Liver (tissue), 3 donors: ENCODE measurements around the gene LCA5.

ENCODE experiments used
- CTCF ChIP-seq: fragments of 150-350 bp; IDR thresholded peaks from 2 replicates; pipeline ENCODE4 v1.5.1; 2017; ENCODE audit warnings: improper control_type of control experiment, low read depth, low read length; ENCODE audit not compliant: missing input control
- EGR1 ChIP-seq, 2 donors: IDR thresholded peaks; 2 replicates each; pipeline ENCODE4 v1.6.1; 2016 to 2018; ENCODE audit warnings: antibody characterized with exemption in 2 of 2, low read depth in 2 of 2
- FOXA1 ChIP-seq: IDR thresholded peaks from 2 replicates; pipeline ENCODE4 v1.6.1; 2016; ENCODE audit warnings: antibody characterized with exemption
- FOXA2 ChIP-seq: IDR thresholded peaks from 2 replicates; pipeline ENCODE4 v1.6.1; 2016; ENCODE audit warnings: antibody characterized with exemption
- GABPA ChIP-seq, 2 donors: IDR thresholded peaks in 1 of 2; conservative IDR thresholded peaks in 1 of 2; 2 replicates each; pipeline ENCODE4 v1.6.1; 2016; ENCODE audit warnings: antibody characterized with exemption in 2 of 2, mild to moderate bottlenecking in 1 of 2, moderate library complexity in 1 of 2
- JUND ChIP-seq, 2 donors: IDR thresholded peaks; 2 replicates each; pipeline ENCODE4 v1.6.1; 2016; ENCODE audit warnings: antibody characterized with exemption in 2 of 2
- MAX ChIP-seq: IDR thresholded peaks from 2 replicates; pipeline ENCODE4 v1.6.1; 2016; ENCODE audit warnings: antibody characterized with exemption
- RAD21 ChIP-seq, 2 donors: IDR thresholded peaks; 2 replicates each; pipeline ENCODE4 v1.6.1; 2016; ENCODE audit warnings: antibody characterized with exemption in 2 of 2, mild to moderate bottlenecking in 2 of 2
- REST ChIP-seq: IDR thresholded peaks from 2 replicates; pipeline ENCODE4 v1.6.1; 2016; ENCODE audit warnings: antibody characterized with exemption, mild to moderate bottlenecking
- SP1 ChIP-seq: IDR thresholded peaks from 2 replicates; pipeline ENCODE4 v1.6.1; 2018; ENCODE audit warnings: antibody characterized with exemption, mild to moderate bottlenecking
- TAF1 ChIP-seq: conservative IDR thresholded peaks from 2 replicates; pipeline ENCODE4 v1.6.1; 2016; ENCODE audit warnings: antibody characterized with exemption, mild to moderate bottlenecking
- YY1 ChIP-seq: IDR thresholded peaks from 2 replicates; pipeline ENCODE4 v1.6.1; 2016; ENCODE audit warnings: antibody characterized with exemption, mild to moderate bottlenecking
- TF ChIP-seq, protein P1 (sequence below): IDR thresholded peaks from 2 replicates; pipeline ENCODE4 v1.6.1; 2016; ENCODE audit warnings: antibody characterized with exemption
- TF ChIP-seq, protein P2 (sequence below): IDR thresholded peaks from 2 replicates; pipeline ENCODE4 v1.6.1; 2016; ENCODE audit warnings: antibody characterized with exemption
- donor health status: healthy.
- donor health status: healthy.

DNA sequence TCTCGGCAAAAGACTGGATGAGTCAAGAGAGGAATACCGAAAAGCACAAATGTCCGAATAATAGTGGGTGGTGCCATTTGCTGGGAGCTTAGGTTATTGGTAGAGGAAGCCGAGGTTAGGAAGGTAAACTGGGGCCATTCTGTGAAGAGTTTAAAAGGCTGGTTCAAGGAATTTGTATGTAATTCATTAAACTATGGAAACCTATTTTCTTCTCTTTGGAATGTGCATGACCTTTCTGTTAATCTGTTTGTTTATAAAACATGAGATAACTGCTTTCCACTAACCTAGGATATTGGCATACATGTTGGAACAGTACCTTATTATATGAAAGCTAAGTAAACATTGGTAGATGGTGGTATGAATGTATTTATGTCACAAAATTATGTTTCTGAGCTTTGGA lies 71.8 kb downstream of the LCA5 start:
- TF ChIP-seq CTCF = no peak
- no peak for TF ChIP-seq GABPA (IDR thresholded peaks at IDR 0.05 in 1 of 2, conservative IDR thresholded peaks at IDR 0.05 in 1 of 2)
- TF ChIP-seq YY1 = no peak
- TF ChIP-seq EGR1 (IDR thresholded peaks at IDR 0.05; ENCODE audit: low read depth in 2 of 2) = no peak
- TF ChIP-seq, protein P1, sequence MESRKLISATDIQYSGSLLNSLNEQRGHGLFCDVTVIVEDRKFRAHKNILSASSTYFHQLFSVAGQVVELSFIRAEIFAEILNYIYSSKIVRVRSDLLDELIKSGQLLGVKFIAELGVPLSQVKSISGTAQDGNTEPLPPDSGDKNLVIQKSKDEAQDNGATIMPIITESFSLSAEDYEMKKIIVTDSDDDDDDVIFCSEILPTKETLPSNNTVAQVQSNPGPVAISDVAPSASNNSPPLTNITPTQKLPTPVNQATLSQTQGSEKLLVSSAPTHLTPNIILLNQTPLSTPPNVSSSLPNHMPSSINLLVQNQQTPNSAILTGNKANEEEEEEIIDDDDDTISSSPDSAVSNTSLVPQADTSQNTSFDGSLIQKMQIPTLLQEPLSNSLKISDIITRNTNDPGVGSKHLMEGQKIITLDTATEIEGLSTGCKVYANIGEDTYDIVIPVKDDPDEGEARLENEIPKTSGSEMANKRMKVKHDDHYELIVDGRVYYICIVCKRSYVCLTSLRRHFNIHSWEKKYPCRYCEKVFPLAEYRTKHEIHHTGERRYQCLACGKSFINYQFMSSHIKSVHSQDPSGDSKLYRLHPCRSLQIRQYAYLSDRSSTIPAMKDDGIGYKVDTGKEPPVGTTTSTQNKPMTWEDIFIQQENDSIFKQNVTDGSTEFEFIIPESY = no peak
- TF ChIP-seq TAF1 = no peak
- no peak for TF ChIP-seq RAD21 (IDR thresholded peaks at IDR 0.05)
- no peak for TF ChIP-seq REST
- no peak for TF ChIP-seq MAX
- TF ChIP-seq SP1 = no peak
- TF ChIP-seq FOXA1 = no peak
- TF ChIP-seq, protein P2, sequence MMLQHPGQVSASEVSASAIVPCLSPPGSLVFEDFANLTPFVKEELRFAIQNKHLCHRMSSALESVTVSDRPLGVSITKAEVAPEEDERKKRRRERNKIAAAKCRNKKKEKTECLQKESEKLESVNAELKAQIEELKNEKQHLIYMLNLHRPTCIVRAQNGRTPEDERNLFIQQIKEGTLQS = no peak
- TF ChIP-seq FOXA2 = no peak
- no peak for TF ChIP-seq JUND (IDR thresholded peaks at IDR 0.05)
